HepG2 (cell line): ENCODE data around the gene ZNF48. TPM values are rescaled to one million over a fixed set of nuclear protein-coding genes. Genes with fewer than 3 reads are reported as not detected.

Experiments
- GZF1 ChIP-seq: sonication (generic); formaldehyde crosslinking; IDR thresholded peaks from 2 replicates; pipeline ENCODE4 v1.5.1; 2020; ENCODE audit warnings: mild to moderate bottlenecking, missing genetic modification reagents
- HNF4G ChIP-seq, 2 experiments: sonication (generic) in 1 of 2; formaldehyde crosslinking in 1 of 2; IDR thresholded peaks; 2 replicates each; pipeline versions ENCODE4 v1.4.0 to v1.6.1; 2011 to 2020; ENCODE audit warnings: borderline replicate concordance in 2 of 2, low read depth in 2 of 2, mild to moderate bottlenecking in 2 of 2, low read length in 1 of 2, missing genetic modification reagents in 1 of 2, moderate library complexity in 1 of 2
- JUND ChIP-seq: sonication (generic); formaldehyde crosslinking; IDR thresholded peaks from 2 replicates; pipeline ENCODE4 v1.8.0; 2022; ENCODE audit warnings: mild to moderate bottlenecking, missing genetic modification reagents
- MED13 ChIP-seq: sonication (generic); formaldehyde crosslinking; IDR thresholded peaks from 2 replicates; pipeline ENCODE4 v1.5.0; 2020; ENCODE audit warnings: missing genetic modification reagents
- POGZ ChIP-seq: sonication (generic); formaldehyde crosslinking; IDR thresholded peaks from 2 replicates; pipeline ENCODE4 v1.4.0; 2020; ENCODE audit warnings: mild to moderate bottlenecking, missing genetic modification reagents
- POLR2A ChIP-seq, 2 experiments: IDR thresholded peaks; 2 replicates each; pipeline ENCODE4 v1.6.1; 2011; ENCODE audit warnings: low read depth in 2 of 2, low read length in 2 of 2, mild to moderate bottlenecking in 1 of 2, moderate library complexity in 1 of 2; ENCODE audit not compliant: insufficient read depth in 1 of 2
- SP4 ChIP-seq: sonication (generic); formaldehyde crosslinking; IDR thresholded peaks from 2 replicates; pipeline ENCODE4 v1.8.1; 2023; ENCODE audit warnings: mild to moderate bottlenecking, missing genetic modification reagents
- SRY ChIP-seq: sonication (generic); formaldehyde crosslinking; IDR thresholded peaks from 2 replicates; pipeline ENCODE4 v1.8.0; 2022; ENCODE audit warnings: mild to moderate bottlenecking, missing genetic modification reagents
- ZKSCAN1 ChIP-seq: fragments of 150-350 bp; IDR thresholded peaks from 2 replicates; pipeline ENCODE4 v1.6.1; 2014; ENCODE audit warnings: low read length
- ZNF251 ChIP-seq: sonication (generic); formaldehyde crosslinking; IDR thresholded peaks from 2 replicates; pipeline ENCODE4 v1.9.0; 2021; ENCODE audit warnings: mild to moderate bottlenecking, missing genetic modification reagents
- ZNF646 ChIP-seq: sonication (generic); formaldehyde crosslinking; IDR thresholded peaks from 2 replicates; pipeline ENCODE4 v1.9.0; 2021; ENCODE audit warnings: mild to moderate bottlenecking, missing genetic modification reagents
- ZNF660 ChIP-seq: sonication (generic); formaldehyde crosslinking; IDR thresholded peaks from 2 replicates; pipeline ENCODE4 v1.5.1; 2020; ENCODE audit warnings: mild to moderate bottlenecking, low read depth, missing genetic modification reagents, borderline replicate concordance
- ZNF709 ChIP-seq: sonication (generic); formaldehyde crosslinking; IDR thresholded peaks from 2 replicates; pipeline ENCODE4 v1.5.0; 2020; ENCODE audit warnings: mild to moderate bottlenecking, missing genetic modification reagents
- ZNF713 ChIP-seq: sonication (generic); formaldehyde crosslinking; IDR thresholded peaks from 2 replicates; pipeline ENCODE4 v1.4.0; 2020; ENCODE audit warnings: mild to moderate bottlenecking, missing genetic modification reagents
- polyA plus RNA-seq, 8 experiments: library from polyadenylated mRNA; depleted of rRNA in 3 of 8; stranded (reverse) in 7 of 8; unstranded in 1 of 8; fragments of >200 nt; fragmentation: Illumina TruSeq in 4 of 8; extraction: Trizol in 4 of 8; gene quantifications; 2 replicates each; pipeline versions ENCODE4 v1.2.1 to v1.2.3, GENCODE V29; 2011 to 2016; ENCODE audit warnings: low read depth in 4 of 8, missing spikeins in 1 of 8, mixed read lengths in 1 of 8; ENCODE audit not compliant: insufficient read depth in 1 of 8
- total RNA-seq, 5 experiments: library from RNA; depleted of rRNA; stranded (reverse); fragments of >200 nt; fragmentation: Illumina TruSeq; extraction: Trizol; gene quantifications; 2 replicates each; pipeline ENCODE4 v1.2.3, GENCODE V29; 2016; ENCODE audit warnings: low read depth in 1 of 5
- TF ChIP-seq, protein P1 (sequence below): sonication (generic); formaldehyde crosslinking; IDR thresholded peaks from 2 replicates; pipeline ENCODE4 v1.5.0; 2020; ENCODE audit warnings: missing genetic modification reagents, mild to moderate bottlenecking, borderline replicate concordance
- TF ChIP-seq, protein P2 (sequence below): sonication (generic); formaldehyde crosslinking; IDR thresholded peaks from 2 replicates; pipeline ENCODE4 v1.5.0; 2020; ENCODE audit warnings: missing genetic modification reagents, mild to moderate bottlenecking, borderline replicate concordance
- TF ChIP-seq, protein P3 (sequence below): sonication (generic); formaldehyde crosslinking; IDR thresholded peaks from 2 replicates; pipeline ENCODE4 v1.4.0; 2020; ENCODE audit warnings: missing genetic modification reagents

Gene ZNF48
- total and polyA plus RNA-seq, 2 of the 13 experiments (the other 11 are each of a cell fraction or from before 2014, with no cell fraction given) = 9.9 to 12.3 TPM

GRCh38 chr16:30370456-30371247, 24.6 kb upstream of the ZNF48 start, which contains the start of gene TBC1D10B (continued):
- TF ChIP-seq, protein P1, sequence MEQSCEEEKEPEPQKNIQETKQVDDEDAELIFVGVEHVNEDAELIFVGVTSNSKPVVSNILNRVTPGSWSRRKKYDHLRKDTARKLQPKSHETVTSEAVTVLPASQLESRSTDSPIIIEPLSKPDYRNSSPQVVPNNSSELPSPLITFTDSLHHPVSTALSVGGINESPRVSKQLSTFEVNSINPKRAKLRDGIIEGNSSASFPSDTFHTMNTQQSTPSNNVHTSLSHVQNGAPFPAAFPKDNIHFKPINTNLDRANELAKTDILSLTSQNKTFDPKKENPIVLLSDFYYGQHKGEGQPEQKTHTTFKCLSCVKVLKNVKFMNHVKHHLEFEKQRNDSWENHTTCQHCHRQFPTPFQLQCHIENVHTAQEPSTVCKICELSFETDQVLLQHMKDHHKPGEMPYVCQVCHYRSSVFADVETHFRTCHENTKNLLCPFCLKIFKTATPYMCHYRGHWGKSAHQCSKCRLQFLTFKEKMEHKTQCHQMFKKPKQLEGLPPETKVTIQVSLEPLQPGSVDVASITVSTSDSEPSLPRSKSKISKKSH (CRISPR knock-in tag) = no peak
- TF ChIP-seq ZNF646 (CRISPR knock-in tag) (no peak), ZNF709 (CRISPR knock-in tag) (peak; percentile 49; the same call in 1 of the 2 replicates), JUND (CRISPR knock-in tag) (no peak), SP4 (peak; percentile 96), ZNF660 (no peak), ZNF251 (CRISPR knock-in tag) (no peak), GZF1 (no peak), ZKSCAN1 (no peak), POGZ (CRISPR knock-in tag) (peak; percentile 28; the same call in 1 of the 2 replicates), ZNF713 (CRISPR knock-in tag) (no peak), MED13 (CRISPR knock-in tag) (no peak), HNF4G (IDR thresholded peaks at IDR 0.05; ENCODE audit: borderline replicate concordance, low read depth, low read length) (no peak), HNF4G (CRISPR knock-in tag; IDR thresholded peaks at IDR 0.05; ENCODE audit: borderline replicate concordance, low read depth) (no peak), SRY (CRISPR knock-in tag) (no peak), POLR2A (IDR thresholded peaks at IDR 0.05; ENCODE audit: insufficient read depth in 1 of 2, low read depth in 2 of 2, low read length in 2 of 2) (peak in 1 of 2 experiments; percentile 77; a peak in 2 of 4 replicates)
- TF ChIP-seq, protein P2, sequence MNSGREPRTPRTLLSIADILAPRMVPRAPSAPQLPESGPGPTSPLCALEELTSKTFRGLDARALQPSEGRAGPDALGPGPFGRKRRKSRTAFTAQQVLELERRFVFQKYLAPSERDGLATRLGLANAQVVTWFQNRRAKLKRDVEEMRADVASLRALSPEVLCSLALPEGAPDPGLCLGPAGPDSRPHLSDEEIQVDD (CRISPR knock-in tag) = no peak
- TF ChIP-seq, protein P3, sequence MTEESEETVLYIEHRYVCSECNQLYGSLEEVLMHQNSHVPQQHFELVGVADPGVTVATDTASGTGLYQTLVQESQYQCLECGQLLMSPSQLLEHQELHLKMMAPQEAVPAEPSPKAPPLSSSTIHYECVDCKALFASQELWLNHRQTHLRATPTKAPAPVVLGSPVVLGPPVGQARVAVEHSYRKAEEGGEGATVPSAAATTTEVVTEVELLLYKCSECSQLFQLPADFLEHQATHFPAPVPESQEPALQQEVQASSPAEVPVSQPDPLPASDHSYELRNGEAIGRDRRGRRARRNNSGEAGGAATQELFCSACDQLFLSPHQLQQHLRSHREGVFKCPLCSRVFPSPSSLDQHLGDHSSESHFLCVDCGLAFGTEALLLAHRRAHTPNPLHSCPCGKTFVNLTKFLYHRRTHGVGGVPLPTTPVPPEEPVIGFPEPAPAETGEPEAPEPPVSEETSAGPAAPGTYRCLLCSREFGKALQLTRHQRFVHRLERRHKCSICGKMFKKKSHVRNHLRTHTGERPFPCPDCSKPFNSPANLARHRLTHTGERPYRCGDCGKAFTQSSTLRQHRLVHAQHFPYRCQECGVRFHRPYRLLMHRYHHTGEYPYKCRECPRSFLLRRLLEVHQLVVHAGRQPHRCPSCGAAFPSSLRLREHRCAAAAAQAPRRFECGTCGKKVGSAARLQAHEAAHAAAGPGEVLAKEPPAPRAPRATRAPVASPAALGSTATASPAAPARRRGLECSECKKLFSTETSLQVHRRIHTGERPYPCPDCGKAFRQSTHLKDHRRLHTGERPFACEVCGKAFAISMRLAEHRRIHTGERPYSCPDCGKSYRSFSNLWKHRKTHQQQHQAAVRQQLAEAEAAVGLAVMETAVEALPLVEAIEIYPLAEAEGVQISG = peak; percentile 85
